Measurements from ENCODE around the gene MORN3.
"Not testable (repeated sequence)": the region's sequence is repeated elsewhere in the genome, so short reads cannot be mapped to it uniquely, and the experiment has no call there.

DNA sequence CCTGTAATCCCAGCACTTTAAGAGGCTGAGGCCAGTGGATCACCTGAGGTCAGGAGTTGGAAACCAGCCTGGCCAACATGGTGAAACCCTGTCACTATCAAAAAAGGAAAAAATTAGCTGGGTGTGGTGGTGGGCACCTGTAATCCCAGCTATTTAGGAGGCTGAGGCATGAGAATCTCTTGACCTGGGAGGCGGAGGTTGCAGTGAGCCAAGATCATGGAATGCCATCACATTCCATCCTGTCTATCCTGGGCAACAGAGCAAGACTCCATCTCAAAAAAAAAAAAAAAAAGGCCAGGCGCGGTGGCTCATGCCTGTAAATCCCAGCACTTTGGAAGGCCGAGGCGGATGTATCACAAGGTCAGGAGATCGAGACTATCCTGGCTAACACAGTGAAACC is 28.4 kb upstream of the MORN3 start:
- TF ChIP-seq TAF1 (IDR thresholded peaks at IDR 0.05; ENCODE audit: borderline replicate concordance, low read depth, low read length); POLR2A (IDR thresholded peaks at IDR 0.05; ENCODE audit: low read depth, low read length): not testable (repeated sequence)

Measured in GM12892 (cell line).